Liver (tissue), 9 donors: ENCODE measurements around the gene BATF. TPM values are rescaled to one million over a fixed set of nuclear protein-coding genes. Genes with fewer than 3 reads are reported as not detected.

Experiments
- DNase-seq: peaks from one replicate; pipeline ENCODE4 v3.0.0-alpha.2; 2017; ENCODE audit warnings: low spot score
- H3K27ac ChIP-seq, 2 donors: one replicate each; pipeline ENCODE4 v1.7.0; 2013; ENCODE audit warnings: inconsistent platforms in 2 of 2, low read length in 2 of 2, control low read depth in 1 of 2, low read depth in 1 of 2, mild to moderate bottlenecking in 1 of 2
- H3K27me3 ChIP-seq, 4 donors: one replicate each; pipeline versions ENCODE4 v1.6.1 to v1.7.0; 2013; ENCODE audit warnings: low read length in 3 of 4, inconsistent platforms in 1 of 4, mild to moderate bottlenecking in 1 of 4, moderate library complexity in 1 of 4; ENCODE audit not compliant: control insufficient read depth in 4 of 4, insufficient read depth in 4 of 4
- H3K36me3 ChIP-seq, 4 donors: one replicate each; pipeline versions ENCODE4 v1.6.1 to v1.7.0; 2013; ENCODE audit warnings: low read length in 3 of 4, mild to moderate bottlenecking in 3 of 4, low read depth in 1 of 4, moderate library complexity in 1 of 4; ENCODE audit not compliant: control insufficient read depth in 4 of 4, insufficient read depth in 3 of 4
- H3K4me1 ChIP-seq, 4 donors: one replicate each; pipeline versions ENCODE4 v1.6.1 to v1.7.0; 2013; ENCODE audit warnings: low read length in 3 of 4, mild to moderate bottlenecking in 3 of 4, moderate library complexity in 1 of 4; ENCODE audit not compliant: control insufficient read depth in 4 of 4, insufficient read depth in 4 of 4
- H3K4me3 ChIP-seq, 3 donors: one replicate each; pipeline versions ENCODE4 v1.6.1 to v1.7.0; 2013; ENCODE audit warnings: low read length in 3 of 3, control low read depth in 1 of 3, low read depth in 1 of 3, mild to moderate bottlenecking in 1 of 3
- H3K9ac ChIP-seq, 2 donors: one replicate each; pipeline ENCODE4 v1.7.0; 2013; ENCODE audit warnings: low read length in 2 of 2, mild to moderate bottlenecking in 2 of 2, moderate library complexity in 2 of 2, control low read depth in 1 of 2, low read depth in 1 of 2
- H3K9me3 ChIP-seq, 4 donors: one replicate each; pipeline versions ENCODE4 v1.6.1 to v1.7.0; 2013; ENCODE audit warnings: low read length in 3 of 4; ENCODE audit not compliant: control insufficient read depth in 4 of 4
- EGR1 ChIP-seq, 2 donors: IDR thresholded peaks; 2 replicates each; pipeline ENCODE4 v1.6.1; 2016 to 2018; ENCODE audit warnings: antibody characterized with exemption in 2 of 2, low read depth in 2 of 2
- FOXA1 ChIP-seq: IDR thresholded peaks from 2 replicates; pipeline ENCODE4 v1.6.1; 2016; ENCODE audit warnings: antibody characterized with exemption
- FOXA2 ChIP-seq: IDR thresholded peaks from 2 replicates; pipeline ENCODE4 v1.6.1; 2016; ENCODE audit warnings: antibody characterized with exemption
- GABPA ChIP-seq, 2 donors: IDR thresholded peaks in 1 of 2; conservative IDR thresholded peaks in 1 of 2; 2 replicates each; pipeline ENCODE4 v1.6.1; 2016; ENCODE audit warnings: antibody characterized with exemption in 2 of 2, mild to moderate bottlenecking in 1 of 2, moderate library complexity in 1 of 2
- HNF4A ChIP-seq, 2 donors: conservative IDR thresholded peaks; 2 replicates each; pipeline ENCODE4 v1.6.1; 2016; ENCODE audit warnings: antibody characterized with exemption in 2 of 2, mild to moderate bottlenecking in 2 of 2
- HNF4G ChIP-seq: IDR thresholded peaks from 2 replicates; pipeline ENCODE4 v1.6.1; 2016; ENCODE audit warnings: antibody characterized with exemption
- JUND ChIP-seq, 2 donors: IDR thresholded peaks; 2 replicates each; pipeline ENCODE4 v1.6.1; 2016; ENCODE audit warnings: antibody characterized with exemption in 2 of 2
- NR2F2 ChIP-seq: IDR thresholded peaks from 2 replicates; pipeline ENCODE4 v1.6.1; 2016; ENCODE audit warnings: antibody characterized with exemption
- RAD21 ChIP-seq, 2 donors: IDR thresholded peaks; 2 replicates each; pipeline ENCODE4 v1.6.1; 2016; ENCODE audit warnings: antibody characterized with exemption in 2 of 2, mild to moderate bottlenecking in 2 of 2
- RXRA ChIP-seq, 2 donors: IDR thresholded peaks; 2 replicates each; pipeline ENCODE4 v1.6.1; 2017 to 2018; ENCODE audit warnings: antibody characterized with exemption in 2 of 2, mild to moderate bottlenecking in 1 of 2
- SP1 ChIP-seq: IDR thresholded peaks from 2 replicates; pipeline ENCODE4 v1.6.1; 2018; ENCODE audit warnings: antibody characterized with exemption, mild to moderate bottlenecking
- TAF1 ChIP-seq: conservative IDR thresholded peaks from 2 replicates; pipeline ENCODE4 v1.6.1; 2016; ENCODE audit warnings: antibody characterized with exemption, mild to moderate bottlenecking
- YY1 ChIP-seq: IDR thresholded peaks from 2 replicates; pipeline ENCODE4 v1.6.1; 2016; ENCODE audit warnings: antibody characterized with exemption, mild to moderate bottlenecking
- WGBS: extraction: QIAGEN DNeasy Blood & Tissue Kit; methylation state at CpG from one replicate; pipeline ENCODE4 v1.1.7; 2013; 5-methylcytosine and 5-hydroxymethylcytosine counted together
- polyA plus RNA-seq, 2 donors: library from polyadenylated mRNA; stranded (reverse) in 1 of 2; unstranded in 1 of 2; fragments of 200-250 nt in 1 of 2; fragments of >200 nt in 1 of 2; fragmentation: Nextera tagmentation in 1 of 2; extraction: Ambion mirVana in 1 of 2; gene quantifications; one replicate each; pipeline versions ENCODE4 v1.2.1 to v1.2.3, GENCODE V29; 2013 to 2015
- total RNA-seq, 2 donors: library from RNA; depleted of rRNA; stranded (reverse); fragments of >200 nt; gene quantifications; one replicate each; pipeline ENCODE4 v1.2.3, GENCODE V29; 2014
- TF ChIP-seq, protein P1 (sequence below): fragments of 150-350 bp; IDR thresholded peaks from 2 replicates; pipeline ENCODE4 v1.5.1; 2017; ENCODE audit warnings: improper control_type of control experiment, low read depth, low read length; ENCODE audit not compliant: missing input control
- TF ChIP-seq, protein P2 (sequence below): IDR thresholded peaks from 2 replicates; pipeline ENCODE4 v1.6.1; 2016; ENCODE audit warnings: antibody characterized with exemption
- TF ChIP-seq, protein P3 (sequence below): IDR thresholded peaks from 2 replicates; pipeline ENCODE4 v1.6.1; 2016; ENCODE audit warnings: antibody characterized with exemption, mild to moderate bottlenecking
- TF ChIP-seq, protein P4 (sequence below): IDR thresholded peaks from 2 replicates; pipeline ENCODE4 v1.6.1; 2016; ENCODE audit warnings: antibody characterized with exemption
- TF ChIP-seq, protein P5 (sequence below): IDR thresholded peaks from 2 replicates; pipeline ENCODE4 v1.6.1; 2016; ENCODE audit warnings: antibody characterized with exemption
- donor health status: healthy.
- donor health status: healthy.
- donor health status: healthy.
- donor health status: healthy.
- donor health status: healthy.

BATF gene
- total and polyA plus RNA-seq, 4 donors, result 0.77 to 2.1 (median 1.0) TPM

DNA sequence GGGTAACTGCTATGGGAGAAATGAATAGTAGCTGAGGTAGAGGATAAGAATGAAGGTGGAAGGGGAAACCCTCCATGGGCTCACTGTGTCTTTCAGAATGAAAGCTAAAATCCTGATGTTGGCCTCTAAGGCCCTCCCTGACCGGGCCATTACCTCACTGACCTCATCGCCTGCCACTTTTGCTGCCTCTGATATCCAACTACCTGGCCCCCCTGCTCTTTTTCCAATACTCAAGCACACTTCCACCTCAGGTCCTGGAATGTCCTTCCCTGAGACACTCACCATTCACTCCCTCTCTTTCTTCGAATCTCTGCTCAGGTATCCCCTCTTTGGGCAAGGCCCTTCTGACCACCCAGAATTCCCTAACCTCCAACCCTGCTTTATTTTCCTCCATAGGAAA lies 1.4 kb upstream of the BATF start:
- 86% methylated on average over 3 of the region's 3 CpGs for WGBS
- H3K9ac ChIP-seq, result no peak overlapping the region
- no peaks in the 10 kb centered on the region for H3K27me3 ChIP-seq
- peaks cover 0 to 5% (median 0%) of the 10 kb centered on the region in 4 donors for H3K4me1 ChIP-seq
- H3K36me3 ChIP-seq, result no peaks in the 10 kb centered on the region
- no peak for TF ChIP-seq HNF4G
- no peak for TF ChIP-seq RXRA (IDR thresholded peaks at IDR 0.05)
- no peak for TF ChIP-seq SP1
- TF ChIP-seq, protein P1, sequence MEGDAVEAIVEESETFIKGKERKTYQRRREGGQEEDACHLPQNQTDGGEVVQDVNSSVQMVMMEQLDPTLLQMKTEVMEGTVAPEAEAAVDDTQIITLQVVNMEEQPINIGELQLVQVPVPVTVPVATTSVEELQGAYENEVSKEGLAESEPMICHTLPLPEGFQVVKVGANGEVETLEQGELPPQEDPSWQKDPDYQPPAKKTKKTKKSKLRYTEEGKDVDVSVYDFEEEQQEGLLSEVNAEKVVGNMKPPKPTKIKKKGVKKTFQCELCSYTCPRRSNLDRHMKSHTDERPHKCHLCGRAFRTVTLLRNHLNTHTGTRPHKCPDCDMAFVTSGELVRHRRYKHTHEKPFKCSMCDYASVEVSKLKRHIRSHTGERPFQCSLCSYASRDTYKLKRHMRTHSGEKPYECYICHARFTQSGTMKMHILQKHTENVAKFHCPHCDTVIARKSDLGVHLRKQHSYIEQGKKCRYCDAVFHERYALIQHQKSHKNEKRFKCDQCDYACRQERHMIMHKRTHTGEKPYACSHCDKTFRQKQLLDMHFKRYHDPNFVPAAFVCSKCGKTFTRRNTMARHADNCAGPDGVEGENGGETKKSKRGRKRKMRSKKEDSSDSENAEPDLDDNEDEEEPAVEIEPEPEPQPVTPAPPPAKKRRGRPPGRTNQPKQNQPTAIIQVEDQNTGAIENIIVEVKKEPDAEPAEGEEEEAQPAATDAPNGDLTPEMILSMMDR, result no peak
- TF ChIP-seq, protein P2, sequence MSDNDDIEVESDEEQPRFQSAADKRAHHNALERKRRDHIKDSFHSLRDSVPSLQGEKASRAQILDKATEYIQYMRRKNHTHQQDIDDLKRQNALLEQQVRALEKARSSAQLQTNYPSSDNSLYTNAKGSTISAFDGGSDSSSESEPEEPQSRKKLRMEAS, result no peak
- TF ChIP-seq, protein P3, sequence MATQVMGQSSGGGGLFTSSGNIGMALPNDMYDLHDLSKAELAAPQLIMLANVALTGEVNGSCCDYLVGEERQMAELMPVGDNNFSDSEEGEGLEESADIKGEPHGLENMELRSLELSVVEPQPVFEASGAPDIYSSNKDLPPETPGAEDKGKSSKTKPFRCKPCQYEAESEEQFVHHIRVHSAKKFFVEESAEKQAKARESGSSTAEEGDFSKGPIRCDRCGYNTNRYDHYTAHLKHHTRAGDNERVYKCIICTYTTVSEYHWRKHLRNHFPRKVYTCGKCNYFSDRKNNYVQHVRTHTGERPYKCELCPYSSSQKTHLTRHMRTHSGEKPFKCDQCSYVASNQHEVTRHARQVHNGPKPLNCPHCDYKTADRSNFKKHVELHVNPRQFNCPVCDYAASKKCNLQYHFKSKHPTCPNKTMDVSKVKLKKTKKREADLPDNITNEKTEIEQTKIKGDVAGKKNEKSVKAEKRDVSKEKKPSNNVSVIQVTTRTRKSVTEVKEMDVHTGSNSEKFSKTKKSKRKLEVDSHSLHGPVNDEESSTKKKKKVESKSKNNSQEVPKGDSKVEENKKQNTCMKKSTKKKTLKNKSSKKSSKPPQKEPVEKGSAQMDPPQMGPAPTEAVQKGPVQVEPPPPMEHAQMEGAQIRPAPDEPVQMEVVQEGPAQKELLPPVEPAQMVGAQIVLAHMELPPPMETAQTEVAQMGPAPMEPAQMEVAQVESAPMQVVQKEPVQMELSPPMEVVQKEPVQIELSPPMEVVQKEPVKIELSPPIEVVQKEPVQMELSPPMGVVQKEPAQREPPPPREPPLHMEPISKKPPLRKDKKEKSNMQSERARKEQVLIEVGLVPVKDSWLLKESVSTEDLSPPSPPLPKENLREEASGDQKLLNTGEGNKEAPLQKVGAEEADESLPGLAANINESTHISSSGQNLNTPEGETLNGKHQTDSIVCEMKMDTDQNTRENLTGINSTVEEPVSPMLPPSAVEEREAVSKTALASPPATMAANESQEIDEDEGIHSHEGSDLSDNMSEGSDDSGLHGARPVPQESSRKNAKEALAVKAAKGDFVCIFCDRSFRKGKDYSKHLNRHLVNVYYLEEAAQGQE, result no peak
- no peak for TF ChIP-seq FOXA1
- no peak for TF ChIP-seq EGR1 (IDR thresholded peaks at IDR 0.05; ENCODE audit: low read depth in 2 of 2)
- no peak for TF ChIP-seq NR2F2
- no peak for TF ChIP-seq FOXA2
- TF ChIP-seq, protein P4, sequence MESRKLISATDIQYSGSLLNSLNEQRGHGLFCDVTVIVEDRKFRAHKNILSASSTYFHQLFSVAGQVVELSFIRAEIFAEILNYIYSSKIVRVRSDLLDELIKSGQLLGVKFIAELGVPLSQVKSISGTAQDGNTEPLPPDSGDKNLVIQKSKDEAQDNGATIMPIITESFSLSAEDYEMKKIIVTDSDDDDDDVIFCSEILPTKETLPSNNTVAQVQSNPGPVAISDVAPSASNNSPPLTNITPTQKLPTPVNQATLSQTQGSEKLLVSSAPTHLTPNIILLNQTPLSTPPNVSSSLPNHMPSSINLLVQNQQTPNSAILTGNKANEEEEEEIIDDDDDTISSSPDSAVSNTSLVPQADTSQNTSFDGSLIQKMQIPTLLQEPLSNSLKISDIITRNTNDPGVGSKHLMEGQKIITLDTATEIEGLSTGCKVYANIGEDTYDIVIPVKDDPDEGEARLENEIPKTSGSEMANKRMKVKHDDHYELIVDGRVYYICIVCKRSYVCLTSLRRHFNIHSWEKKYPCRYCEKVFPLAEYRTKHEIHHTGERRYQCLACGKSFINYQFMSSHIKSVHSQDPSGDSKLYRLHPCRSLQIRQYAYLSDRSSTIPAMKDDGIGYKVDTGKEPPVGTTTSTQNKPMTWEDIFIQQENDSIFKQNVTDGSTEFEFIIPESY, result no peak
- TF ChIP-seq, protein P5, sequence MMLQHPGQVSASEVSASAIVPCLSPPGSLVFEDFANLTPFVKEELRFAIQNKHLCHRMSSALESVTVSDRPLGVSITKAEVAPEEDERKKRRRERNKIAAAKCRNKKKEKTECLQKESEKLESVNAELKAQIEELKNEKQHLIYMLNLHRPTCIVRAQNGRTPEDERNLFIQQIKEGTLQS, result no peak
- TF ChIP-seq JUND (IDR thresholded peaks at IDR 0.05), result no peak
- no peak for TF ChIP-seq HNF4A (conservative IDR thresholded peaks at IDR 0.05)
- no peak for TF ChIP-seq GABPA (IDR thresholded peaks at IDR 0.05 in 1 of 2, conservative IDR thresholded peaks at IDR 0.05 in 1 of 2)
- TF ChIP-seq YY1, result no peak
- TF ChIP-seq TAF1, result no peak
- no peak for TF ChIP-seq RAD21 (IDR thresholded peaks at IDR 0.05)
- no peak overlapping the region for H3K4me3 ChIP-seq
- H3K9me3 ChIP-seq, result no peaks in the 10 kb centered on the region
- H3K27ac ChIP-seq, result no peak overlapping the region
- no peak for DNase-seq
